ENCODE results near the gene DPP10. TPM values are rescaled to one million over a fixed set of nuclear protein-coding genes. Genes with fewer than 3 reads are reported as not detected.

The DPP10 gene
- total RNA-seq, 1 experiment from 2014 or later, result not detected

- H3K27me3 ChIP-seq (ENCODE audit: control insufficient read depth, insufficient read depth, low read length), result no peaks in the 10 kb centered on the region
- H3K4me3 ChIP-seq (ENCODE audit: low read depth in 2 of 2, low read length in 2 of 2), result no peak overlapping the region
- H3K9me3 ChIP-seq (ENCODE audit: control insufficient read depth, insufficient read depth, low read depth, low read length), result no peaks in the 10 kb centered on the region
- H3K4me1 ChIP-seq (ENCODE audit: control insufficient read depth, insufficient read depth, low read length), result no peaks in the 10 kb centered on the region
- CTCF ChIA-PET, result no interaction called here
- no peak for DNase-seq (ENCODE audit: low read depth, low spot score)
- in situ Hi-C loops (cut with HindIII; ENCODE audit: low pct_unique_long_range_greater_than_20kb, low sequenced_read_pairs) (no loop called here), intact Hi-C loops (cut with micrococcal nuclease; ENCODE audit: unreplicated experiment) (no loop called here)
- POLR2A ChIA-PET, result no interaction called here
- no peaks in the 10 kb centered on the region for H3K36me3 ChIP-seq (ENCODE audit: control insufficient read depth, insufficient read depth, low read length)
- no peak overlapping the region for H3K27ac ChIP-seq (ENCODE audit: low read length)
- TF ChIP-seq SIN3A (IDR thresholded peaks at IDR 0.05; ENCODE audit: borderline replicate concordance, insufficient read depth, low read depth, low read length) (no peak), TCF7L2 (IDR thresholded peaks at IDR 0.05; ENCODE audit: low read depth, low read length) (no peak), REST (IDR thresholded peaks at IDR 0.05; ENCODE audit: insufficient read depth in 1 of 2, low read depth in 2 of 2, low read length in 1 of 2) (no peak), POLR2AphosphoS5 (IDR thresholded peaks at IDR 0.05; ENCODE audit: low read depth, low read length) (no peak)
- TF ChIP-seq, protein P1, sequence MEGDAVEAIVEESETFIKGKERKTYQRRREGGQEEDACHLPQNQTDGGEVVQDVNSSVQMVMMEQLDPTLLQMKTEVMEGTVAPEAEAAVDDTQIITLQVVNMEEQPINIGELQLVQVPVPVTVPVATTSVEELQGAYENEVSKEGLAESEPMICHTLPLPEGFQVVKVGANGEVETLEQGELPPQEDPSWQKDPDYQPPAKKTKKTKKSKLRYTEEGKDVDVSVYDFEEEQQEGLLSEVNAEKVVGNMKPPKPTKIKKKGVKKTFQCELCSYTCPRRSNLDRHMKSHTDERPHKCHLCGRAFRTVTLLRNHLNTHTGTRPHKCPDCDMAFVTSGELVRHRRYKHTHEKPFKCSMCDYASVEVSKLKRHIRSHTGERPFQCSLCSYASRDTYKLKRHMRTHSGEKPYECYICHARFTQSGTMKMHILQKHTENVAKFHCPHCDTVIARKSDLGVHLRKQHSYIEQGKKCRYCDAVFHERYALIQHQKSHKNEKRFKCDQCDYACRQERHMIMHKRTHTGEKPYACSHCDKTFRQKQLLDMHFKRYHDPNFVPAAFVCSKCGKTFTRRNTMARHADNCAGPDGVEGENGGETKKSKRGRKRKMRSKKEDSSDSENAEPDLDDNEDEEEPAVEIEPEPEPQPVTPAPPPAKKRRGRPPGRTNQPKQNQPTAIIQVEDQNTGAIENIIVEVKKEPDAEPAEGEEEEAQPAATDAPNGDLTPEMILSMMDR (IDR thresholded peaks at IDR 0.05), result no peak
- BruUV-seq (replicated peaks), result no TSS peak
- ATAC-seq, result no peak
Measured at GRCh38 chr2:115825912-115826311, 1383.5 kb downstream of the DPP10 start.

GRCh38 chr2:115833196-115833595, 1390.8 kb downstream of the DPP10 start:
- no peaks in the 10 kb centered on the region for H3K9me3 ChIP-seq (ENCODE audit: control insufficient read depth, insufficient read depth, low read depth, low read length)
- POLR2A ChIA-PET, result no interaction called here
- CTCF ChIA-PET, result no interaction called here
- in situ Hi-C loops (cut with HindIII; ENCODE audit: low pct_unique_long_range_greater_than_20kb, low sequenced_read_pairs), result no loop called here
- DNase-seq (ENCODE audit: low read depth, low spot score) (no peak), ATAC-seq (no peak)
- TF ChIP-seq, protein P1 (IDR thresholded peaks at IDR 0.05), result no peak
- TF ChIP-seq TCF7L2 (IDR thresholded peaks at IDR 0.05; ENCODE audit: low read depth, low read length) (no peak), SIN3A (IDR thresholded peaks at IDR 0.05; ENCODE audit: borderline replicate concordance, insufficient read depth, low read depth, low read length) (no peak), REST (IDR thresholded peaks at IDR 0.05; ENCODE audit: insufficient read depth in 1 of 2, low read depth in 2 of 2, low read length in 1 of 2) (no peak), POLR2AphosphoS5 (IDR thresholded peaks at IDR 0.05; ENCODE audit: low read depth, low read length) (no peak)
- no TSS peak for BruUV-seq (replicated peaks)
- no peaks in the 10 kb centered on the region for H3K4me1 ChIP-seq (ENCODE audit: control insufficient read depth, insufficient read depth, low read length)
- no peaks in the 10 kb centered on the region for H3K36me3 ChIP-seq (ENCODE audit: control insufficient read depth, insufficient read depth, low read length)
- no peaks in the 10 kb centered on the region for H3K27me3 ChIP-seq (ENCODE audit: control insufficient read depth, insufficient read depth, low read length)
- no peak overlapping the region for H3K27ac ChIP-seq (ENCODE audit: low read length)
- no peak overlapping the region for H3K4me3 ChIP-seq (ENCODE audit: low read depth in 2 of 2, low read length in 2 of 2)
- intact Hi-C loops (cut with micrococcal nuclease; ENCODE audit: unreplicated experiment), result no loop called here
